Cardiac fibroblast (primary cell): ENCODE results near the gene DPEP1.

Experiments
- DNase-seq, 2 donors: peaks; one replicate each; pipeline versions ENCODE4 v3.0.0 to v3.0.0-alpha.2; 2010; ENCODE audit warnings: low read depth in 2 of 2
- H3K4me3 ChIP-seq, 2 donors: replicated peaks in 1 of 2; 1 replicate in 1 of 2; 2 replicates in 1 of 2; pipeline ENCODE4 v1.5.1; 2011; ENCODE audit warnings: low read depth in 2 of 2, low read length in 2 of 2, mild to moderate bottlenecking in 2 of 2, moderate library complexity in 1 of 2
- TF ChIP-seq, protein P1 (sequence below): IDR thresholded peaks from one replicate; pipeline ENCODE4 v1.5.1; 2011; ENCODE audit warnings: low read depth, mild to moderate bottlenecking, low read length, inconsistent platforms

Gene DPEP1

DNA sequence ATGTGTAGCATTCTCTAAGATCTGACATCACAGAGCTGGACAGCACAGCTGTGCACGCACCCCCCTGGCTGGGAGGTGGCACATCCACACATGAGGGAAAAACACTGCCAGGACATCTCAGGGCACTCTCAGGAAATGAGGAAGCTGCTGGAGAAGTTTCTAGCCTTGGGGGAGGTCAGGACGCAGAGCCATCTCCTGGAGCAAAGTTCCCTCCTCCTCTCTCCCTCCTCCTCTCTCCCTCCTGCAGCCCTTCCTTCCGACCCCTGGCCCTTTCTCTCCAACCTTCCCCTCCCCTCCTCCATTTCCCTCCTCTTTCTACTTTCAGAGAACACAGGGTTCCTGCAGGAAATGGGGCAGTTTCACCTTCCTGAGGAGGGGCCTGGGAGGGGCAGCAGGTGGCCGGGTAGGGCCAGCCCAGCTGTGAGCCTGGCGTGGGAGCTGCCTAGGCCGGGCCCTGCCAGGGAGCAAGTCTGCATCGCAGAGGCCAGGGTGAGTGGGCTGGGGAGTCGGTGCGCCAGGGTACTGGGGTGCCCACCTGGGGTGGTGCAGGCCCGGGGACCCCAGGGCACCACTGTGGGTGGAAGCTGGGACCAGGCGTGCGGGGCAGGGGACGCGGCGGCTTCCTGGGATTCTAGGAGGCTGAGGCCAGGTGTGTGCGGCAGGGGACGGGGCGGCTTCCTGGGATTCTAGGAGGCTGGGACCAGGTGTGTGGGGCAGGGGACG, at the start of gene DPEP1:
Gene DPEP1 (plus strand): TSS at position 412 of the 723 bp plus-strand sequence. CDS start 16,769 bp downstream, outside the sequence.
- TF ChIP-seq, protein P1, sequence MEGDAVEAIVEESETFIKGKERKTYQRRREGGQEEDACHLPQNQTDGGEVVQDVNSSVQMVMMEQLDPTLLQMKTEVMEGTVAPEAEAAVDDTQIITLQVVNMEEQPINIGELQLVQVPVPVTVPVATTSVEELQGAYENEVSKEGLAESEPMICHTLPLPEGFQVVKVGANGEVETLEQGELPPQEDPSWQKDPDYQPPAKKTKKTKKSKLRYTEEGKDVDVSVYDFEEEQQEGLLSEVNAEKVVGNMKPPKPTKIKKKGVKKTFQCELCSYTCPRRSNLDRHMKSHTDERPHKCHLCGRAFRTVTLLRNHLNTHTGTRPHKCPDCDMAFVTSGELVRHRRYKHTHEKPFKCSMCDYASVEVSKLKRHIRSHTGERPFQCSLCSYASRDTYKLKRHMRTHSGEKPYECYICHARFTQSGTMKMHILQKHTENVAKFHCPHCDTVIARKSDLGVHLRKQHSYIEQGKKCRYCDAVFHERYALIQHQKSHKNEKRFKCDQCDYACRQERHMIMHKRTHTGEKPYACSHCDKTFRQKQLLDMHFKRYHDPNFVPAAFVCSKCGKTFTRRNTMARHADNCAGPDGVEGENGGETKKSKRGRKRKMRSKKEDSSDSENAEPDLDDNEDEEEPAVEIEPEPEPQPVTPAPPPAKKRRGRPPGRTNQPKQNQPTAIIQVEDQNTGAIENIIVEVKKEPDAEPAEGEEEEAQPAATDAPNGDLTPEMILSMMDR = no peak
- no peak for DNase-seq
- no peak within 1 kb of the TSS for H3K4me3 ChIP-seq

DNA sequence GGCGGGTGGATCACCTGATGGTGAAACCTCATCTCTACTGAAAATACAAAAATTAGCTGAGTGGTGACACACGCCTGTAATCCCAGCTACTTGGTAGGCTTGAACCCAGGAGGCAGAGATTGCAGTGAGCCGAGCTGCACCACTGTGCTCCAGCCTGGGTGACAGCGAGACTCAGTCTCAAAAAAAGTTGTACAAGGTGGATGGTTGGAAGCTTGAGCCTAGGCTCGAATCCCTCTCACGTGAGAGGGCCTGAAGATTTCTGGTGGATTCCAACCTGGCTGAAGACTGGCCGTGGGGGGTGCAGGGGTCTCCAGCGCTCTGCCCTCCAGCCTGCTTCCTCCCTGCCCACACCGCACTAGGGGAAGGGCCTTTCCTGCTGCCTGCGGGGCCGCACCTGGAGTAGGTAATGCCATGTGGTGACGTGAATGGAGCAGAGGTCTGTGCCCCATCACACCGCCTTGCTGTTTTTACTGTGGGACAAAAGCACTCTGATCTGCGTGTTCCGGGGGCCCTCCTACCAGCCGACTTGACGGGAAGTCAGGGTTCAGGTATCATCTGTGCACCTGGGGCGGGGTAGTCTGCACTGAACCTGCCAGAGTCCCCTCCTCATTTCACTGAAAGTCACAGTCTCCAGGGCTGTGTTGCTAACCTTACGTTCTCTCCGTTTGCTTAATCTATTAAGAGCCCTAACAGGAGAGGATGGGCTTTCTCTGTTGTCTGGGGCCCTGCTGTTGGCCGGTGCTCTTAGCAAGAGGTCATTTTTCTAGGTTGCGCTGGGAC, 48.8 kb upstream of the DPEP1 start:
- TF ChIP-seq, protein P1 = no peak
- no peak overlapping the region for H3K4me3 ChIP-seq
- no peak for DNase-seq

DNA sequence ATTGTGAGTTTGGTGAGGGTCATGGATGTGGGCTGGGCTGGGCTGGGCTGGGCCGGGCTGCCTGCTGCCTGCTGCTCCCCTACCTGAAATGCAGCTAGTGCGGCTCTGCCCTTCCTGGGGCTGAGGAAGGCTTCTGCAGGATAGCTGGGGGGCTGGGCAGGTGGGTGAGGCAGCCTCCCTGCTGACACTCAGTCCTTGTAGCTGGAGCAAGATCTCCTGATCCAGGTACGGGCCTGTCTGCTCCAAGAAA, 48.3 kb upstream of the DPEP1 start:
- no peak for DNase-seq
- TF ChIP-seq, protein P1 = no peak
- H3K4me3 ChIP-seq = no peak overlapping the region

DNA sequence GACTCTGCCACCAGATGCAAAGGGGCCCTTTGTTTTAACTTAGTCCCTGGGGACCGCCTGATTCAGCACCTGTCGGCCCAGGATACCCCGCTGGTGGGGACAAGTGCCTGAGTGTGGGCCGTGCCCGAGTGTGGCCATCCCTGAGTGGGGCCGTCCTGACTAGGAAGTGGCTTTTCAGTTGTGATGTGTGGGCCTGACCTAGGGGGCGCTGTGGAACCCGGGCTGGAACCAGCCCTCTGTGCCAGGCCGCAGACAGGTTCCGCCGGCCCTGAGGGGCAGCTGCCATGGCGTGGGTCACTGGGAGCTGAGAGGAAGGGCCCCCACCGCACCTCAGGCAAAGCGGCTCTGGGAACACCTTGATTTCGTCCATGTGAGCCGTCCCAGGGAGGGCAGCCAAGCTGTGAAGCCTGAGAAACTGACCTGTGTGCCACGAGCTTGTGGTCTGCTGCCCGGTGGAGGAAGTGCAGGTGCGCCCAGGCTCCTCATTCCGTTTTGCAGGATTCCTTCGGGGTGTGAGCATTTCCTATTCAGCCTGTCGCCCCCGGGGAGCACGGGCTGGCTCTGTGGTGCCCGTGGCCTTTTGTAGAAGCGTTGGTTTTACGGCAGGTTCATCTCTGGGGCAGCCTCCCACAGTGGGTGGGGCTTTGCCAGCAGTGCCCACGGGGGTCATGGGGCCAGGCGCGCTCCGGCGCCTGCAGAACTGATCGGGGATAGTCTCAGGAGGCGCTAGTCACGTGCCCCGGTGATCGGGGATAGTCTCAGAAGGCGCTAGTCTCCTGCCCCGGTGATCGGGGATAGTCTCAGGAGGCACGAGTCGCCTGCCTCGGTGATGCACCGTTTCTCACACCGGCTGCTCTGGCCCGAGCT, 47.7 kb upstream of the DPEP1 start:
- TF ChIP-seq, protein P1 = peak; percentile 63
- H3K4me3 ChIP-seq = peak overlapping the region in 1 of 2 donors; percentile 27
- DNase-seq = peak; percentile 46 to 53

DNA sequence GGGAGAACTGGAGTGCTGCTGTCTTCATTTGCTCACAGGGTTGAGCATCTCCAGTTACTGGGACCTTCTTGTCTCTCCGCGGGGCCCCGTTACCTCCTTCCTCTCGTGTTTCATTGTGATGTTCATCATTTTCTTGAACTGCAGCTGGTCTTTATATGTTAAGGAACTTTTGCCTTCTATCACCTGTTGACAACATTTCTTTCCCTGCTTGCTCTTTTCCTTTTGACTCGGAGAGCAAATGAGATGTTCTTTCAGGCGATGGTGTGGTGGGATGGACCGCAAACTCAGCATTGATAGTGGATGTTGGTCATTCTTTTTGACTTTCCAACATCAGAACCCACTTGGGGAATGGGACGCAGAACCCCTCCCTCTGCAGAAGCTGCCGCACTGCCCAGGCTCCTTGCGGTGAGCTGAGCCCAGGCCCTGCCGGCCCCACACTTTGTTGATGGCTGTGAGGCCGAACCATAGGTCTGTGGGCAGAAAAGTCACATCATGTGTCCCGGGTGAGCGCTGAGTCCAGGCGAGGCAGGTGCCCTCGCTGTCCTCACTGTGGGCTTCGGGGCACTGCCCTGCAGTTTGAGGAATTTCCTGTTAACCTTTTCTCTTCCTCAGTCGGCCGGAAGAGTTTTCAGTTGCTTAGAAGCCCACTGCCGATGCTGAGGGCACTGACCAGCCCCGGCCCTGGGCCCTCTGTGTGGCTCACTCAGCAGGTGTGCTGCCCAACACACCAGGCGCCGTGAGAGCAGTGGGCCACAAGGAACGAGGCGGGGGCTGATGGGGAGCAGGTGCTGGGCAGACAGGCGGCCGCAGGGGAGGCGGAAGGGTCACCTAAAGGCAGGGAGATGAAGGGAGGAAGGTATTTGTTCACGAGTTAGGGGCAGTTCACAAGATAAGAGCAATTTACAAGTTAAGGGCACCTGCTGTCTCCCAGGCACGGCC, 45.5 kb upstream of the DPEP1 start:
- H3K4me3 ChIP-seq = no peak overlapping the region
- TF ChIP-seq, protein P1 = no peak
- DNase-seq = no peak
